Measurements from ENCODE around the gene BTBD8. TPM values are rescaled to one million over a fixed set of nuclear protein-coding genes. Genes with fewer than 3 reads are reported as not detected.

Gene BTBD8
- total RNA-seq, 2 experiments from 2014 or later, result 0.28 to 3.3 TPM

- no peaks in the 10 kb centered on the region for H3K9me2 ChIP-seq (ENCODE audit: insufficient read depth, low read length)
- H4K20me1 ChIP-seq (ENCODE audit: insufficient read depth, low read length), result no peaks in the 10 kb centered on the region
- no TSS peak for BruUV-seq (replicated peaks)
- intact Hi-C loops (cut with micrococcal nuclease; ENCODE audit: unreplicated experiment), result no loop called here
- no peak overlapping the region for H3K4me2 ChIP-seq (ENCODE audit: low read length)
- TF ChIP-seq CTCF (conservative IDR thresholded peaks at IDR 0.05; ENCODE audit: low read length) (no peak), EZH2phosphoT487 (IDR thresholded peaks at IDR 0.05; ENCODE audit: borderline replicate concordance, low read depth, low read length) (no peak)
- H3K4me3 ChIP-seq (ENCODE audit: low read depth, low read length, poor library complexity, severe bottlenecking), result no peak overlapping the region
- H3K4me1 ChIP-seq (ENCODE audit: insufficient read depth, low read length, poor library complexity, severe bottlenecking), result no peaks in the 10 kb centered on the region
- no peaks in the 10 kb centered on the region for H3K36me3 ChIP-seq (ENCODE audit: insufficient read depth, low read length)
- no peak for DNase-seq (ENCODE audit: low spot score)
- CTCF ChIA-PET (ENCODE audit: unreplicated experiment), result no interaction called here
- H3K27ac ChIP-seq (ENCODE audit: low read depth, low read length, poor library complexity, severe bottlenecking), result no peak overlapping the region
- H3K79me2 ChIP-seq (ENCODE audit: insufficient read depth, low read depth, low read length), result no peaks in the 10 kb centered on the region
- H3K9me3 ChIP-seq (ENCODE audit: low read length), result no peaks in the 10 kb centered on the region
- POLR2A ChIA-PET, result no interaction called here
- no peak overlapping the region for H2AFZ ChIP-seq (ENCODE audit: low read length)
Measured at GRCh38 chr1:92191726-92192125, 111.6 kb downstream of the BTBD8 start.

DNA sequence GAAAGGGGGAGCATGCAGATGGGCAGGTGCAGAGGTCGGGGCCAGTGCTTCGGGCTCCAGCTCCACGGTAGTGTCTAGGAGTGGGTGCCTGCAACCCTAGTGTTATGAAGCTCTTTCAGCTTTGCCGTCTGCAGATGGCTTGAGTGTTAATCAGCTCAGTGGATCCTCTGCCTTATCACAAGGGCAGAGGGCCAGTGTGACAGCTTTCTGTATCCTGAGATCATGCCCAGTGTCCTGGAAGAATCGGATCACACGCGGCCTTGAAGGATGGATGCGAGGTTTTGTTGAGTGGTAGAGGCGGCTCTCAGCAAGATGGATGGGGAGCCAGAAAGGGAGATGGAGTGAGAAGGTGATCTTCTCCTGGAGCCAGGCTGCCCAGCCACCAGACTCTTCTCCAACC, 112.1 kb downstream of the BTBD8 start:
- intact Hi-C loops (cut with micrococcal nuclease; ENCODE audit: unreplicated experiment), result no loop called here
- Histone ChIP-seq H2AFZ (ENCODE audit: low read length) (no peak overlapping the region), H4K20me1 (ENCODE audit: insufficient read depth, low read length) (no peaks in the 10 kb centered on the region), H3K36me3 (ENCODE audit: insufficient read depth, low read length) (no peaks in the 10 kb centered on the region), H3K4me3 (ENCODE audit: low read depth, low read length, poor library complexity, severe bottlenecking) (no peak overlapping the region), H3K9me2 (ENCODE audit: insufficient read depth, low read length) (no peaks in the 10 kb centered on the region), H3K4me2 (ENCODE audit: low read length) (no peak overlapping the region), H3K27ac (ENCODE audit: low read depth, low read length, poor library complexity, severe bottlenecking) (no peak overlapping the region), H3K4me1 (ENCODE audit: insufficient read depth, low read length, poor library complexity, severe bottlenecking) (no peaks in the 10 kb centered on the region), H3K79me2 (ENCODE audit: insufficient read depth, low read depth, low read length) (no peaks in the 10 kb centered on the region), H3K9me3 (ENCODE audit: low read length) (no peaks in the 10 kb centered on the region)
- no peak for DNase-seq (ENCODE audit: low spot score)
- TF ChIP-seq CTCF (conservative IDR thresholded peaks at IDR 0.05; ENCODE audit: low read length) (no peak), EZH2phosphoT487 (IDR thresholded peaks at IDR 0.05; ENCODE audit: borderline replicate concordance, low read depth, low read length) (no peak)
- ChIA-PET POLR2A (no interaction called here), CTCF (ENCODE audit: unreplicated experiment) (no interaction called here)
- no TSS peak for BruUV-seq (replicated peaks)

DNA sequence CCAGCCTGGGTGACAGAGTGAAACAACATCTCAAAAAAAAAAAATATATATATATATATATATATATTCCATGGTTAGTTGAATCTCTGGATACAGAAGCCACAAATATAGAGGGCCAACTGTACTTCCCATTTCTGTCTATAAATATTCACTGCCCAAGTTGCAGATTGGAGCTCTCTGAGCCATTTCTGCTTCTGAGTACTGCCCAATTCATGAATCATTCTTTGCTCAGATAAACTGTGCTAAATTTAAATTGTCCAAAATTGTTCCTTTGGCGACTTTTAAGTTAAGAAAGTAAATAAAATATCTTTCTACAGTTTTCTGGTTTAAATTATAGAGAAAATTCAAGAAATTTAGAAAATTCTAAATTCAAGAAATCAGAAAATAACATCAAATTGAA, 114.4 kb downstream of the BTBD8 start:
- Histone ChIP-seq H3K4me3 (ENCODE audit: low read depth, low read length, poor library complexity, severe bottlenecking) (no peak overlapping the region), H3K79me2 (ENCODE audit: insufficient read depth, low read depth, low read length) (no peaks in the 10 kb centered on the region), H3K9me3 (ENCODE audit: low read length) (no peaks in the 10 kb centered on the region), H3K36me3 (ENCODE audit: insufficient read depth, low read length) (no peaks in the 10 kb centered on the region), H3K4me1 (ENCODE audit: insufficient read depth, low read length, poor library complexity, severe bottlenecking) (no peaks in the 10 kb centered on the region), H3K4me2 (ENCODE audit: low read length) (no peak overlapping the region), H3K27ac (ENCODE audit: low read depth, low read length, poor library complexity, severe bottlenecking) (no peak overlapping the region), H2AFZ (ENCODE audit: low read length) (no peak overlapping the region), H4K20me1 (ENCODE audit: insufficient read depth, low read length) (no peaks in the 10 kb centered on the region), H3K9me2 (ENCODE audit: insufficient read depth, low read length) (no peaks in the 10 kb centered on the region)
- no peak for DNase-seq (ENCODE audit: low spot score)
- intact Hi-C loops (cut with micrococcal nuclease; ENCODE audit: unreplicated experiment), result no loop called here
- CTCF ChIA-PET (ENCODE audit: unreplicated experiment), result no interaction called here
- POLR2A ChIA-PET, result interaction anchor here (0.7 kb wide), 1 partner anchor 20 kb away, joined by 5 read pairs; no protein-coding TSS in a partner anchor
- BruUV-seq (replicated peaks), result no TSS peak
- TF ChIP-seq CTCF (conservative IDR thresholded peaks at IDR 0.05; ENCODE audit: low read length) (no peak), EZH2phosphoT487 (IDR thresholded peaks at IDR 0.05; ENCODE audit: borderline replicate concordance, low read depth, low read length) (no peak)

All from OCI-LY7 (cell line).